ENCODE measurements around the gene STK17B.

DNA sequence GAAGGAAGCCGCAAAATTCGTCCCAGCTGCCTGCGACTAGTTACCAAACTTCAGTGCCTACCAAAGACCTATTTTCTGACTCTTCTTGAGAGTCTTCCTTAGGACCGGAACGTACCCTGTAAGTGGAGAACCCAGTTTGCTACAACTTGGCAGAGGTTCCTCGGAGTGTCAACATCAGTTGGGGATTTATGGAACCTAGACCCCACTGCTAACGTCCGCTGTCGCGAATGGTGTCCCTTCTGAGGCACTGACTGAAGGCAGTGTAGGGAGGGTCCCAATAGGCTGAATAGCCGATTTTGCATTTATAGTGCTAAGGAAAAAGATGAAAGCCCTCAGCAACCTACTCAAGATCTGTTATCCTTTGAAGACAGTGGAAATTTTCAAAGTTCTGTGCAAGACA is 568 bp upstream of the STK17B start:
- TF ChIP-seq POLR2AphosphoS5 (IDR thresholded peaks at IDR 0.05) (no peak), POLR2A (IDR thresholded peaks at IDR 0.05) (peak in 2 of 3 donors; percentile 11 to 16), CTCF (IDR thresholded peaks at IDR 0.05 in 8 of 11, conservative IDR thresholded peaks at IDR 0.05 in 3 of 11) (peak in 1 of 11 experiments; percentile 0)
